Omental fat pad (tissue), 4 donors: ENCODE data around the gene APIP. TPM values are rescaled to one million over a fixed set of nuclear protein-coding genes. Genes with fewer than 3 reads are reported as not detected.

Source experiments
- ATAC-seq: fragments of 150-250 bp; one replicate; pipeline ENCODE4 v1.9.1; 2016; ENCODE audit warnings: mild to moderate bottlenecking, moderate library complexity; ENCODE audit not compliant: low FRiP score
- DNase-seq: peaks from one replicate; pipeline ENCODE4 v3.0.0-alpha.2; 2019; ENCODE audit warnings: low spot score
- total RNA-seq, 4 donors: library from RNA; depleted of rRNA; stranded (reverse); fragments of >200 nt; gene quantifications; one replicate each; pipeline ENCODE4 v1.1.0, GENCODE V29; 2016
- TF ChIP-seq, protein P1 (sequence below), 3 donors: fragments of 450-650 bp; IDR thresholded peaks; one replicate each; pipeline ENCODE4 v1.5.1; 2016 to 2017; ENCODE audit warnings: antibody characterized with exemption in 3 of 3, mild to moderate bottlenecking in 3 of 3, moderate library complexity in 2 of 3

The APIP gene
- total RNA-seq, 4 donors from 2014 or later: 23.0 to 56.2 (median 28.3) TPM

- TF ChIP-seq, protein P1, sequence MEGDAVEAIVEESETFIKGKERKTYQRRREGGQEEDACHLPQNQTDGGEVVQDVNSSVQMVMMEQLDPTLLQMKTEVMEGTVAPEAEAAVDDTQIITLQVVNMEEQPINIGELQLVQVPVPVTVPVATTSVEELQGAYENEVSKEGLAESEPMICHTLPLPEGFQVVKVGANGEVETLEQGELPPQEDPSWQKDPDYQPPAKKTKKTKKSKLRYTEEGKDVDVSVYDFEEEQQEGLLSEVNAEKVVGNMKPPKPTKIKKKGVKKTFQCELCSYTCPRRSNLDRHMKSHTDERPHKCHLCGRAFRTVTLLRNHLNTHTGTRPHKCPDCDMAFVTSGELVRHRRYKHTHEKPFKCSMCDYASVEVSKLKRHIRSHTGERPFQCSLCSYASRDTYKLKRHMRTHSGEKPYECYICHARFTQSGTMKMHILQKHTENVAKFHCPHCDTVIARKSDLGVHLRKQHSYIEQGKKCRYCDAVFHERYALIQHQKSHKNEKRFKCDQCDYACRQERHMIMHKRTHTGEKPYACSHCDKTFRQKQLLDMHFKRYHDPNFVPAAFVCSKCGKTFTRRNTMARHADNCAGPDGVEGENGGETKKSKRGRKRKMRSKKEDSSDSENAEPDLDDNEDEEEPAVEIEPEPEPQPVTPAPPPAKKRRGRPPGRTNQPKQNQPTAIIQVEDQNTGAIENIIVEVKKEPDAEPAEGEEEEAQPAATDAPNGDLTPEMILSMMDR (IDR thresholded peaks at IDR 0.05): no peak
- no peak for ATAC-seq
- no peak for DNase-seq
Measured at GRCh38 chr11:34957606-34958005, 41.4 kb upstream of the APIP start.

GRCh38 chr11:34957206-34957605 lies 41.0 kb upstream of the APIP start:
- no peak for ATAC-seq
- TF ChIP-seq, protein P1 (IDR thresholded peaks at IDR 0.05): no peak

GRCh38 chr11:34953955-34954354 lies 37.8 kb upstream of the APIP start:
- ATAC-seq: no peak
- no peak for DNase-seq
- TF ChIP-seq, protein P1 (IDR thresholded peaks at IDR 0.05): no peak

More at GRCh38 chr11:34957206-34957605, 41.0 kb upstream of the APIP start:
- DNase-seq: no peak

GRCh38 chr11:34948696-34949095 lies 32.5 kb upstream of the APIP start:
- no peak for DNase-seq
- TF ChIP-seq, protein P1 (IDR thresholded peaks at IDR 0.05): no peak
- peak; percentile 51 for ATAC-seq

DNA sequence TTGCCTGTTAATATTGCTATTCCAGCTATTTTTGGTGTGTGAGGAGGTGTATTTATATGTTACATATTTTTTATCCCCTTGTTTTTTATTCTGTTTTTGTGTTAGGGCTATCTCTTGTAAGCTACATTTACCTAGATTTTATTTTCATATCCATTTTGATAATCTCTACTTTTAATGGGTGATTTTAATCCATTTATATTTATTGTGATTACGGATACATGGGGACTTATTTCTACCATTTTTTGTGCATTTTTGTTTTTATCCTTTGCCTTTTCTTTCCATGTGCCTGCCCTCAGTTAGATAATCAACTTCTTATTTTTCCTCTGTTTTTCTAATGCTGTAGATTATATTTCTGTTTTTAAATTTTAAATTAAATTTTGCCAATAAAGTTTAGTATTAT lies 28.5 kb upstream of the APIP start:
- ATAC-seq: no peak
- no peak for DNase-seq
- TF ChIP-seq, protein P1 (IDR thresholded peaks at IDR 0.05): no peak

DNA sequence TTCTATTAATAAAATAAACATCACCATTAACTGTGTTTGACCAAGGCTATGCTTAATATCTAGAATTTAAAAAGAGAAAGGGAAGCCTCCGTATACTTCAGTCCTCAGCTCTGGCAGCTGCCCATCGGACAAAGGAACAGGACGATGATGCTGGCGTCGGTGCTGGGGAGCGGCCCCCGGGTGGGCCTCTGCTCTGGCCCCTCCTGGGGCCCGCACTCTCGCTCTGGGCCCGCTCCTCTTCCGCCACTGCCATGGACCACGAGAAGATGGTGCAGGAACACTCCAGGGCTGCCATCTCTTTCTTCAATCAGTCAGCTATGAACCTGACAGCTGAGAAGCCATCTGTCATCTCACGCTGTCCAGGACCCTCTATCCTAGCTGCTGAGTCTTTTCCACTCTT lies 25.5 kb upstream of the APIP start:
- no peak for DNase-seq
- ATAC-seq: no peak

GRCh38 chr11:34940026-34940677 lies 24.0 kb upstream of the APIP start:
- DNase-seq (no peak), ATAC-seq (peak; percentile 75)
- TF ChIP-seq, protein P1 (IDR thresholded peaks at IDR 0.05): no peak

More for the DNA sequence above, 25.5 kb upstream of the APIP start:
- TF ChIP-seq, protein P1 (IDR thresholded peaks at IDR 0.05): no peak
